IMR-90 (cell line): ENCODE results near the gene NR1I3. TPM values are rescaled to one million over a fixed set of nuclear protein-coding genes. Genes with fewer than 3 reads are reported as not detected.

ENCODE experiments used
- ATAC-seq: fragments of 200-7000 bp; cut with Tn5 transposase; 2 replicates; pipeline ENCODE4 v1.9.1; 2020; ENCODE audit warnings: low read depth, mild to moderate bottlenecking, moderate library complexity
- BruUV-seq: library from RNA; stranded (reverse); fragments of 400-500 nt; replicated peaks from 2 replicates; lab custom pipeline; 2021; lab: Mats Ljungman, UMichigan
- CTCF ChIA-PET: fragments of 300-600 bp; formaldehyde crosslinking; extraction: SDS; loops from one replicate; lab custom pipeline; 2021; ENCODE audit warnings: antibody characterized with exemption; lab: Yijun Ruan, JAX
- POLR2A ChIA-PET: fragments of 300-600 bp; sonication (Branson Sonifier 250); formaldehyde crosslinking; loops from one replicate; lab custom pipeline; 2022; ENCODE audit warnings: antibody characterized with exemption; ENCODE audit not compliant: unreplicated experiment; lab: Charles Lee
- DNase-seq: peaks from one replicate; pipeline ENCODE4 v3.0.0; 2013
- H2AFZ ChIP-seq: replicated peaks from 2 replicates; pipeline ENCODE3; 2013; ENCODE audit warnings: low read length, mild to moderate bottlenecking; ENCODE audit not compliant: poor library complexity
- H2AK5ac ChIP-seq: 2 replicates; pipeline ENCODE4 v1.6.1; 2013; ENCODE audit warnings: low read depth, low read length, inconsistent platforms
- H2AK9ac ChIP-seq: replicated peaks from 2 replicates; pipeline ENCODE3; 2013; ENCODE audit warnings: mild to moderate bottlenecking, low read depth, low read length, moderate library complexity; ENCODE audit not compliant: poor library complexity
- H2BK120ac ChIP-seq: 2 replicates; pipeline ENCODE4 v1.6.1; 2013; ENCODE audit warnings: low read depth, low read length, inconsistent platforms
- H2BK15ac ChIP-seq: 3 replicates; pipeline ENCODE4 v1.6.1; 2013; ENCODE audit warnings: low read depth, low read length, inconsistent platforms
- H2BK20ac ChIP-seq: 2 replicates; pipeline ENCODE4 v1.6.1; 2013; ENCODE audit warnings: low read depth, mild to moderate bottlenecking, inconsistent platforms, low read length, moderate library complexity
- H2BK5ac ChIP-seq: 2 replicates; pipeline ENCODE4 v1.6.1; 2013; ENCODE audit warnings: mild to moderate bottlenecking, low read depth, low read length, inconsistent platforms; ENCODE audit not compliant: poor library complexity, severe bottlenecking
- H3K14ac ChIP-seq: replicated peaks from 2 replicates; pipeline ENCODE4 v1.6.1; 2013; ENCODE audit warnings: low read depth, low read length, inconsistent platforms
- H3K18ac ChIP-seq: 2 replicates; pipeline ENCODE4 v1.6.1; 2013; ENCODE audit warnings: low read depth, low read length, control low read depth
- H3K23ac ChIP-seq: 2 replicates; pipeline ENCODE4 v1.6.1; 2013; ENCODE audit warnings: low read depth, low read length, inconsistent platforms
- H3K27ac ChIP-seq: 2 replicates; pipeline ENCODE4 v1.5.1; 2013; ENCODE audit warnings: mild to moderate bottlenecking, control low read depth, low read length; ENCODE audit not compliant: insufficient read depth
- H3K27me3 ChIP-seq: 2 replicates; pipeline ENCODE4 v1.6.1; 2013; ENCODE audit warnings: low read length; ENCODE audit not compliant: control insufficient read depth, insufficient read depth
- H3K36me3 ChIP-seq: 2 replicates; pipeline ENCODE4 v1.6.1; 2013; ENCODE audit warnings: low read length, mixed read lengths; ENCODE audit not compliant: control insufficient read depth, insufficient read depth
- H3K4ac ChIP-seq: 2 replicates; pipeline ENCODE4 v1.6.1; 2013; ENCODE audit warnings: low read depth, low read length, inconsistent platforms
- H3K4me1 ChIP-seq: 2 replicates; pipeline ENCODE4 v1.6.1; 2013; ENCODE audit warnings: low read length, mixed read lengths; ENCODE audit not compliant: control insufficient read depth, insufficient read depth
- H3K4me2 ChIP-seq: 2 replicates; pipeline ENCODE4 v1.6.1; 2013; ENCODE audit warnings: low read depth, mild to moderate bottlenecking, control low read depth, low read length, moderate library complexity
- H3K4me3 ChIP-seq: 2 replicates; pipeline ENCODE4 v1.5.1; 2013; ENCODE audit warnings: low read depth, mild to moderate bottlenecking, control low read depth, low read length, moderate library complexity; ENCODE audit not compliant: insufficient read depth
- H3K56ac ChIP-seq: 2 replicates; pipeline ENCODE4 v1.6.1; 2013; ENCODE audit warnings: low read length, inconsistent platforms; ENCODE audit not compliant: insufficient read depth; ENCODE audit errors: extremely low read depth
- H3K79me1 ChIP-seq, 2 experiments: 2 replicates each; pipeline ENCODE4 v1.6.1; 2013; ENCODE audit warnings: low read length in 2 of 2, inconsistent platforms in 1 of 2, low read depth in 1 of 2
- H3K9ac ChIP-seq: 2 replicates; pipeline ENCODE4 v1.6.1; 2013; ENCODE audit warnings: low read depth, low read length, control low read depth
- H3K9me1 ChIP-seq: 2 replicates; pipeline ENCODE4 v1.6.1; 2013; ENCODE audit warnings: low read length, inconsistent platforms; ENCODE audit not compliant: insufficient read depth
- H3K9me3 ChIP-seq: 2 replicates; pipeline ENCODE4 v1.6.1; 2013; ENCODE audit warnings: low read length; ENCODE audit not compliant: control insufficient read depth, insufficient read depth
- H4K20me1 ChIP-seq: 2 replicates; pipeline ENCODE4 v1.6.1; 2013; ENCODE audit warnings: low read length, inconsistent platforms; ENCODE audit not compliant: insufficient read depth
- H4K5ac ChIP-seq: 2 replicates; pipeline ENCODE4 v1.6.1; 2013; ENCODE audit warnings: mild to moderate bottlenecking, low read depth, low read length, control low read depth
- H4K8ac ChIP-seq, 2 experiments: 2 replicates each; pipeline ENCODE4 v1.6.1; 2013; ENCODE audit warnings: low read depth in 2 of 2, low read length in 2 of 2, control low read depth in 1 of 2, inconsistent platforms in 1 of 2
- H4K91ac ChIP-seq: 2 replicates; pipeline ENCODE4 v1.6.1; 2013; ENCODE audit warnings: low read depth, low read length, inconsistent platforms; ENCODE audit not compliant: insufficient read depth
- FOS ChIP-seq: fragments of 150-350 bp; IDR thresholded peaks from 2 replicates; pipeline ENCODE4 v1.6.1; 2016; ENCODE audit warnings: low read depth, low read length
- NFE2L2 ChIP-seq: fragments of 150-350 bp; IDR thresholded peaks from 2 replicates; pipeline ENCODE4 v1.6.1; 2016; ENCODE audit warnings: low read depth, mild to moderate bottlenecking, low read length
- POLR2A ChIP-seq: IDR thresholded peaks from 2 replicates; pipeline ENCODE4 v1.6.1; 2012; ENCODE audit warnings: mild to moderate bottlenecking, low read depth, low read length
- RCOR1 ChIP-seq: IDR thresholded peaks from 2 replicates; pipeline ENCODE4 v1.6.1; 2012; ENCODE audit warnings: mild to moderate bottlenecking, low read length, improper control_type of control experiment; ENCODE audit not compliant: insufficient replicate concordance
- RFX5 ChIP-seq: IDR thresholded peaks from 2 replicates; pipeline ENCODE4 v1.8.0; 2012; ENCODE audit warnings: low read depth, mild to moderate bottlenecking, low read length, moderate library complexity
- WGBS, 2 experiments: methylation state at CpG; one replicate each; pipeline versions ENCODE4 v1.1.5 to v1.1.7; 2013; ENCODE audit warnings: missing lambda C conversion rate in 2 of 2; ENCODE audit not compliant: insufficient read length in 1 of 2; ENCODE audit errors: extremely low coverage in 2 of 2; 5-methylcytosine and 5-hydroxymethylcytosine counted together
- dilution Hi-C: fragments of 300-500 bp; cut with HindIII; formaldehyde crosslinking; loops from one replicate; pipeline ENCODE4 v1.14.3; 2018; ENCODE audit warnings: low sequenced_read_pairs; ENCODE audit not compliant: unreplicated experiment
- in situ Hi-C: fragments of 300-500 bp; cut with MboI; formaldehyde crosslinking; loops from 3 replicates; pipeline ENCODE4 v1.14.3; 2019; ENCODE audit warnings: low sequenced_read_pairs, inconsistent platforms, mixed read lengths
- intact Hi-C: fragments of 100-400 bp; cut with micrococcal nuclease; formaldehyde crosslinking; loops from 2 replicates; pipeline ENCODE4 v1.10.0; 2022
- polyA plus RNA-seq, 3 experiments: library from polyadenylated mRNA; depleted of rRNA; stranded (reverse); fragments of >200 nt; gene quantifications; 2 replicates each; pipeline ENCODE4 v1.2.3, GENCODE V29; 2012; ENCODE audit warnings: low replicate concordance in 1 of 3
- total RNA-seq: library from RNA; depleted of rRNA; stranded (reverse); fragments of >200 nt; gene quantifications from 2 replicates; pipeline ENCODE4 v1.2.3, GENCODE V29; 2012

Gene NR1I3
- total and polyA plus RNA-seq, 2 of the 4 experiments (the other 2 are of a cell fraction): not detected

GRCh38 chr1:161259765-161260164, 21.8 kb upstream of the NR1I3 start:
- ChIA-PET POLR2A (no interaction called here), CTCF (no interaction called here)
- no peak overlapping the region for H3K27ac ChIP-seq
- no peak overlapping the region for H2BK20ac ChIP-seq
- H3K36me3 ChIP-seq: no peaks in the 10 kb centered on the region
- no peak for DNase-seq
- H4K91ac ChIP-seq: no peak overlapping the region
- H3K23ac ChIP-seq: no peak overlapping the region
- H4K8ac ChIP-seq: no peak overlapping the region
- H4K5ac ChIP-seq: no peak overlapping the region
- H2BK120ac ChIP-seq: no peak overlapping the region
- intact Hi-C loops (no loop called here), dilution Hi-C loops (no loop called here), in situ Hi-C loops (no loop called here)
- H2AFZ ChIP-seq: no peak overlapping the region
- no peak overlapping the region for H2AK5ac ChIP-seq
- no peaks in the 10 kb centered on the region for H3K9me1 ChIP-seq
- no peaks in the 10 kb centered on the region for H3K4me1 ChIP-seq
- no peak overlapping the region for H3K4ac ChIP-seq
- no peak overlapping the region for H3K18ac ChIP-seq
- H3K79me1 ChIP-seq: no peaks in the 10 kb centered on the region
- no peak overlapping the region for H2BK5ac ChIP-seq
- H3K56ac ChIP-seq: no peak overlapping the region
- H3K14ac ChIP-seq: no peak overlapping the region
- ATAC-seq: no peak
- TF ChIP-seq NFE2L2: no peak
- TF ChIP-seq RFX5: no peak
- TF ChIP-seq RCOR1: no peak
- TF ChIP-seq FOS: no peak
- no peak for TF ChIP-seq POLR2A
- H3K9ac ChIP-seq: no peak overlapping the region
- peaks cover 36% of the 10 kb centered on the region for H3K27me3 ChIP-seq
- no peak overlapping the region for H2AK9ac ChIP-seq
- H2BK15ac ChIP-seq: no peak overlapping the region
- BruUV-seq: no TSS peak
- WGBS, 2 experiments: no CpG with 5 or more reads among the region's 1 CpG
- H3K4me3 ChIP-seq: no peak overlapping the region
- no peak overlapping the region for H3K4me2 ChIP-seq
- peaks cover 11% of the 10 kb centered on the region for H3K9me3 ChIP-seq
- no peaks in the 10 kb centered on the region for H4K20me1 ChIP-seq
